Central memory CD4-positive, alpha-beta T cell (primary cell): ENCODE data around the gene ARL14EP.

Experiments
- DNase-seq: peaks from one replicate; pipeline ENCODE4 v3.0.0; 2022
- total RNA-seq, 3 experiments: gene quantifications; one replicate each; lab custom pipeline; 2026; lab: John Stamatoyannopoulos, UW

Gene ARL14EP
- 37.4 to 66.3 (median 54.1) reads per million in 3 experiments for total RNA-seq

GRCh38 chr11:30322826-30323710 is at the start of gene ARL14EP:
Gene ARL14EP, plus strand, starts transcription at chr11:30323104. Its CDS starts 7,845 bp downstream, at chr11:30330949.
- peak; percentile 85 for DNase-seq

GRCh38 chr11:30277176-30277575 is 45.7 kb upstream of the ARL14EP start:
- no peak for DNase-seq

GRCh38 chr11:30279796-30280195 is 43.1 kb upstream of the ARL14EP start:
- DNase-seq, result no peak

- no peak for DNase-seq
Measured at GRCh38 chr11:30281476-30282288, 41.2 kb upstream of the ARL14EP start.

- DNase-seq, result peak; percentile 5
Measured at GRCh38 chr11:30282289-30282631, 40.6 kb upstream of the ARL14EP start.

GRCh38 chr11:30284836-30285235 is 38.1 kb upstream of the ARL14EP start:
- no peak for DNase-seq

- DNase-seq, result no peak
Measured at GRCh38 chr11:30285416-30286121, 37.3 kb upstream of the ARL14EP start.

GRCh38 chr11:30291331-30291730 is 31.6 kb upstream of the ARL14EP start:
- DNase-seq, result no peak

GRCh38 chr11:30292545-30292944 is 30.4 kb upstream of the ARL14EP start:
- DNase-seq, result no peak

GRCh38 chr11:30295178-30295885 is 27.6 kb upstream of the ARL14EP start:
- no peak for DNase-seq

- DNase-seq, result no peak
Measured at GRCh38 chr11:30304620-30305019, 18.3 kb upstream of the ARL14EP start.

- DNase-seq, result no peak
Measured at GRCh38 chr11:30310623-30311022, 12.3 kb upstream of the ARL14EP start.

- no peak for DNase-seq
Measured at GRCh38 chr11:30311189-30311588, 11.7 kb upstream of the ARL14EP start.

- no peak for DNase-seq
Measured at GRCh38 chr11:30312243-30312642, 10.7 kb upstream of the ARL14EP start.

- DNase-seq, result no peak
Measured at GRCh38 chr11:30313580-30313979, 9.3 kb upstream of the ARL14EP start.

GRCh38 chr11:30314625-30315024 is 8.3 kb upstream of the ARL14EP start:
- no peak for DNase-seq

- no peak for DNase-seq
Measured at GRCh38 chr11:30316237-30316636, 6.7 kb upstream of the ARL14EP start.

GRCh38 chr11:30317030-30317429 is 5.9 kb upstream of the ARL14EP start:
- DNase-seq, result no peak

- no peak for DNase-seq
Measured at GRCh38 chr11:30321321-30321720, 1.6 kb upstream of the ARL14EP start.

- no peak for DNase-seq
Measured at GRCh38 chr11:30322191-30322590, 713 bp upstream of the ARL14EP start.

- DNase-seq, result no peak
Measured at GRCh38 chr11:30326114-30326778, 3.3 kb downstream of the ARL14EP start.

- DNase-seq, result peak; percentile 34
Measured at GRCh38 chr11:30326906-30327305, 4.0 kb downstream of the ARL14EP start.
